ENCODE measurements around the gene RGS7. TPM values are rescaled to one million over a fixed set of nuclear protein-coding genes. Genes with fewer than 3 reads are reported as not detected.

The RGS7 gene
- total RNA-seq, 4 donors from 2014 or later: 0.11 to 0.33 TPM; not detected in 2

GRCh38 chr1:241181471-241181870 is 175.5 kb downstream of the RGS7 start:
- DNase-seq (ENCODE audit: extremely low spot score): no peak
- Histone ChIP-seq H3K27ac (replicated peaks in 1 of 4) (no peak overlapping the region), H3K9me3 (no peaks in the 10 kb centered on the region), H3K27me3 (no peaks in the 10 kb centered on the region), H3K4me3 (no peak overlapping the region), H3K36me3 (no peaks in the 10 kb centered on the region), H3K4me1 (no peaks in the 10 kb centered on the region)
- intact Hi-C loops (cut with DNase I): no loop called here
- TF ChIP-seq POLR2AphosphoS5 (IDR thresholded peaks at IDR 0.05): no peak
- TF ChIP-seq EP300 (IDR thresholded peaks at IDR 0.05): no peak
- TF ChIP-seq CTCF (IDR thresholded peaks at IDR 0.05): no peak
- no peak for TF ChIP-seq POLR2A (IDR thresholded peaks at IDR 0.05; ENCODE audit: low read depth)

GRCh38 chr1:241180569-241180968 is 176.4 kb downstream of the RGS7 start:
- Histone ChIP-seq H3K9me3 (no peaks in the 10 kb centered on the region), H3K4me1 (no peaks in the 10 kb centered on the region), H3K27me3 (no peaks in the 10 kb centered on the region), H3K36me3 (no peaks in the 10 kb centered on the region), H3K27ac (replicated peaks in 1 of 4) (no peak overlapping the region), H3K4me3 (no peak overlapping the region)
- no peak for DNase-seq (ENCODE audit: extremely low spot score)
- TF ChIP-seq EP300 (IDR thresholded peaks at IDR 0.05): no peak
- TF ChIP-seq POLR2A (IDR thresholded peaks at IDR 0.05; ENCODE audit: low read depth): no peak
- no peak for TF ChIP-seq CTCF (IDR thresholded peaks at IDR 0.05)
- no peak for TF ChIP-seq POLR2AphosphoS5 (IDR thresholded peaks at IDR 0.05)
- intact Hi-C loops (cut with DNase I): no loop called here
- WGBS: 89% methylated on average over 4 of the region's 4 CpGs

- TF ChIP-seq POLR2A (IDR thresholded peaks at IDR 0.05; ENCODE audit: low read depth) (no peak), POLR2AphosphoS5 (IDR thresholded peaks at IDR 0.05) (no peak), CTCF (IDR thresholded peaks at IDR 0.05) (no peak), EP300 (IDR thresholded peaks at IDR 0.05) (no peak)
- DNase-seq (ENCODE audit: extremely low spot score): no peak
- Histone ChIP-seq H3K36me3 (no peaks in the 10 kb centered on the region), H3K4me1 (no peaks in the 10 kb centered on the region), H3K4me3 (no peak overlapping the region), H3K27me3 (no peaks in the 10 kb centered on the region), H3K9me3 (no peaks in the 10 kb centered on the region), H3K27ac (replicated peaks in 1 of 4) (no peak overlapping the region)
- intact Hi-C loops (cut with DNase I): no loop called here
- 89% methylated on average over 1 of the region's 1 CpG for WGBS
Observed at GRCh38 chr1:241177660-241178059, 179.3 kb downstream of the RGS7 start.

- DNase-seq (ENCODE audit: extremely low spot score): no peak
- H3K9me3 ChIP-seq: no peaks in the 10 kb centered on the region
- no peak overlapping the region for H3K27ac ChIP-seq (replicated peaks in 1 of 4)
- TF ChIP-seq POLR2A (IDR thresholded peaks at IDR 0.05; ENCODE audit: low read depth): no peak
- TF ChIP-seq CTCF (IDR thresholded peaks at IDR 0.05): no peak
- no peak for TF ChIP-seq POLR2AphosphoS5 (IDR thresholded peaks at IDR 0.05)
- TF ChIP-seq EP300 (IDR thresholded peaks at IDR 0.05): no peak
- intact Hi-C loops (cut with DNase I): no loop called here
- H3K27me3 ChIP-seq: no peaks in the 10 kb centered on the region
- no peaks in the 10 kb centered on the region for H3K36me3 ChIP-seq
- H3K4me1 ChIP-seq: no peaks in the 10 kb centered on the region
- no peak overlapping the region for H3K4me3 ChIP-seq
Observed at GRCh38 chr1:241172486-241172885, 184.5 kb downstream of the RGS7 start.

GRCh38 chr1:241171991-241172390 is 185.0 kb downstream of the RGS7 start:
- intact Hi-C loops (cut with DNase I): no loop called here
- 19% methylated on average over 3 of the region's 3 CpGs for WGBS
- no peak for TF ChIP-seq POLR2AphosphoS5 (IDR thresholded peaks at IDR 0.05)
- no peak for TF ChIP-seq POLR2A (IDR thresholded peaks at IDR 0.05; ENCODE audit: low read depth)
- no peak for TF ChIP-seq EP300 (IDR thresholded peaks at IDR 0.05)
- no peak for TF ChIP-seq CTCF (IDR thresholded peaks at IDR 0.05)

More at GRCh38 chr1:241171991-241172390, 185.0 kb downstream of the RGS7 start:
- no peak overlapping the region for H3K27ac ChIP-seq (replicated peaks in 1 of 4)
- no peaks in the 10 kb centered on the region for H3K27me3 ChIP-seq
- no peak overlapping the region for H3K4me3 ChIP-seq
- DNase-seq (ENCODE audit: extremely low spot score): no peak
- no peaks in the 10 kb centered on the region for H3K4me1 ChIP-seq
- no peaks in the 10 kb centered on the region for H3K36me3 ChIP-seq
- no peaks in the 10 kb centered on the region for H3K9me3 ChIP-seq

Measured in esophagus muscularis mucosa (tissue), 4 donors.